Measurements from ENCODE around the gene LRRC7.
"Not testable (repeated sequence)": the region's sequence is repeated elsewhere in the genome, so short reads cannot be mapped to it uniquely, and the experiment has no call there.

Gene LRRC7

DNA sequence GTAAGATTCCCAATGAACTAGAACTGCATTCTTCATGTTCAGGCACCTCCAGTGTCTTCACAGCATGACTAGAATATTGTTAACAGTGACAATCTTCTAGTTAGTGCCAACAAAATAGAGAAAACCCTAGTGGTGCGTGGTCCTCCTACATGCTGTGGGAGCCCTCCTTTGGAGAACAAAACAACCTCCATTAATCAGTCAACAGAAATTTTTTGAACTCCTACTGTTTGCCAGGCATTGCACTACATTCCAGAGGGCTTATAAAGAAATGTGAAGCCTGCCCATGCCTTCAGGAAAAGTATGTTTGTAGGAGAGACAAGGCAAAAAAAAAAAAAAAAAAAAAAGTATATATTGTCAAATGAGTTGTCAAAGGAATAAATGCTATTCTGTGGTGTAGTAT lies 385.0 kb downstream of the LRRC7 start:
- TF ChIP-seq, protein P1, sequence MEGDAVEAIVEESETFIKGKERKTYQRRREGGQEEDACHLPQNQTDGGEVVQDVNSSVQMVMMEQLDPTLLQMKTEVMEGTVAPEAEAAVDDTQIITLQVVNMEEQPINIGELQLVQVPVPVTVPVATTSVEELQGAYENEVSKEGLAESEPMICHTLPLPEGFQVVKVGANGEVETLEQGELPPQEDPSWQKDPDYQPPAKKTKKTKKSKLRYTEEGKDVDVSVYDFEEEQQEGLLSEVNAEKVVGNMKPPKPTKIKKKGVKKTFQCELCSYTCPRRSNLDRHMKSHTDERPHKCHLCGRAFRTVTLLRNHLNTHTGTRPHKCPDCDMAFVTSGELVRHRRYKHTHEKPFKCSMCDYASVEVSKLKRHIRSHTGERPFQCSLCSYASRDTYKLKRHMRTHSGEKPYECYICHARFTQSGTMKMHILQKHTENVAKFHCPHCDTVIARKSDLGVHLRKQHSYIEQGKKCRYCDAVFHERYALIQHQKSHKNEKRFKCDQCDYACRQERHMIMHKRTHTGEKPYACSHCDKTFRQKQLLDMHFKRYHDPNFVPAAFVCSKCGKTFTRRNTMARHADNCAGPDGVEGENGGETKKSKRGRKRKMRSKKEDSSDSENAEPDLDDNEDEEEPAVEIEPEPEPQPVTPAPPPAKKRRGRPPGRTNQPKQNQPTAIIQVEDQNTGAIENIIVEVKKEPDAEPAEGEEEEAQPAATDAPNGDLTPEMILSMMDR (conservative IDR thresholded peaks at IDR 0.05; ENCODE audit: low read length) = no peak
- H3K4me3 ChIP-seq (ENCODE audit: low read length) = no peak overlapping the region
- DNase-seq (ENCODE audit: low read depth) = peak; percentile 27

DNA sequence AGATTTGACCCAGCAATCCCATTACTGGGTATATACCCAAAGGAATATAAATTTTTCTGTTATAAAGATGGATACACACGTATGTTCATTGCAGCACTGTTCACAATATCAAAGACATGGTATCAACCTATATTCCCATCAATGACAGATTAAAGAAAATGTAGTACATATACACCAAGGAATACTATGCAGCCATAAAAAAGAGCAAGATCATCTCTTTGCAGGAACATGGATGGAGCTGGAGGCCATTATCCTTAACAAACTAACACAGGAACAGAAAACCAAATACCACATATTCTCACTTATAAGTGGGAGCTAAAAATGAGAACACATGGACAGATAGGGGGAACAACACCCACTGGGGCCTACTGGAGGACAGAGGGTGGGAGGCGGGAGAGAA lies 394.7 kb downstream of the LRRC7 start:
- not testable (repeated sequence) for DNase-seq (ENCODE audit: low read depth); H3K4me3 ChIP-seq (ENCODE audit: low read length)

DNA sequence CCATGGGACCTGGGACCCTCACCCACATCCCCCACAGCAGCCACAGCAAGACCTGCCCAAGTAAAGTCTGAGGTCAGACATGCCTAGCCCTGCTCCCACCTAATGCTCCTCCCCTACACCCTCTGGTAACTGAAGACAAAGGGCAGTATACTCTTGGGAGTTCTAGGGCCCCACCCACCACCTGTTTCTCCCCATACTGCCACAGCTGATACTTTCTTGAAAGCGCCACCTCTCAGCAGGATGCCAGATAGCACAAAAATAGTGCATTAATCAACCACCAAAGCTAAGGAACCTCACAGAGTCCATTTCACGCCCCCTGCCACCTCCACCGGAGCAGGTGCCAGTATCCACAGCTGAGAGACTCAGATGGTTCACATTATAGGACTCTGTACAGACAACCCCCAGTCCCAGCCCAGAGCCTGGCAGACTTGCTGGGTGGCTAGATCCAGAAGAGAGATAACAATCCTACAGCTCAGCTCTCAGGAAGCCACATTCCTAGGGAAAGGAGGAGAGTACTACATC lies 399.6 kb downstream of the LRRC7 start:
- peak; percentile 6 for DNase-seq (ENCODE audit: low read depth)
- H3K4me3 ChIP-seq (ENCODE audit: low read length) = no peak overlapping the region
- TF ChIP-seq, protein P1 (conservative IDR thresholded peaks at IDR 0.05; ENCODE audit: low read length) = no peak

GRCh38 chr1:69976896-69977295 lies 409.2 kb downstream of the LRRC7 start:
- TF ChIP-seq, protein P1 (conservative IDR thresholded peaks at IDR 0.05; ENCODE audit: low read length) = no peak
- DNase-seq (ENCODE audit: low read depth) = peak; percentile 13
- no peak overlapping the region for H3K4me3 ChIP-seq (ENCODE audit: low read length)

- TF ChIP-seq, protein P1 (conservative IDR thresholded peaks at IDR 0.05; ENCODE audit: low read length) = no peak
- H3K4me3 ChIP-seq (ENCODE audit: low read length) = no peak overlapping the region
- peak; percentile 50 for DNase-seq (ENCODE audit: low read depth)
Measured at GRCh38 chr1:69982992-69983391, 415.3 kb downstream of the LRRC7 start.

- TF ChIP-seq, protein P1 (conservative IDR thresholded peaks at IDR 0.05; ENCODE audit: low read length) = no peak
- no peak for DNase-seq (ENCODE audit: low read depth)
- no peak overlapping the region for H3K4me3 ChIP-seq (ENCODE audit: low read length)
Measured at GRCh38 chr1:69985376-69985775, 417.7 kb downstream of the LRRC7 start.

DNA sequence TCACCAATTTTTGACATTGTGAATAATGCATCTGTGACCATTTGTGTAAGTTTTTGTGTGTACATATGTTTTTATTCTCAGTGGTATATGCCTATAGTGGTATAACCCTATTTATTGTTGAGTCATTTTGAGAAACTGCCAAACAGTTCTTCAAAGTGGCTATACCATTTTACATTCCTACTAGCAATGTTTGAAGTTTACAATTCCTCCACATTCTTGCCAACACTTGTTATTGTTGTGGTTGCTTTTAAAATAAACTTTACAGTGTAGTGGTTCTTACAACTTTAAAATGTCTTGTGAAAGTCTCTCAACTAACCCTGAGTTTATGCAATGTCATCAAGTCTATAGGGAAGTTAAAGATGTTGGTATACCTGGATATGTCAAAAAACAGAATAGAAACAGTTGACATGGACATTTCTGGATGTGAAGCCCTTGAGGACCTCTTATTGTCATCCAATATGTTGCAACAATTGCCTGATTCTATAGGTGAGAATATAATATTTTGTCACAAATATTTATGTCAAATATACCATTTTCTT lies 418.2 kb downstream of the LRRC7 start:
- no peak for DNase-seq (ENCODE audit: low read depth)
- H3K4me3 ChIP-seq (ENCODE audit: low read length) = no peak overlapping the region
- TF ChIP-seq, protein P1 (conservative IDR thresholded peaks at IDR 0.05; ENCODE audit: low read length) = no peak
